ENCODE data around the gene GRIN1. TPM values are rescaled to one million over a fixed set of nuclear protein-coding genes. Genes with fewer than 3 reads are reported as not detected.
"Not testable (repeated sequence)": the region's sequence is repeated elsewhere in the genome, so short reads cannot be mapped to it uniquely, and the experiment has no call there.

Gene GRIN1
- total RNA-seq, 1 donor from 2014 or later = 0.77 TPM

GRCh38 chr9:137116728-137117127 is 22.2 kb upstream of the GRIN1 start:
- H3K27ac Mint-ChIP-seq = no peak overlapping the region
- H3K4me1 Mint-ChIP-seq (ENCODE audit: low read depth) = peaks cover 9% of the 10 kb centered on the region
- TF ChIP-seq CTCF (IDR thresholded peaks at IDR 0.05; ENCODE audit: unreplicated experiment) = no peak
- H3K9me3 Mint-ChIP-seq (ENCODE audit: low read depth) = no peaks in the 10 kb centered on the region
- DNase-seq (ENCODE audit: low spot score, unreplicated experiment) = no peak
- H3K36me3 Mint-ChIP-seq (ENCODE audit: insufficient read depth) = peaks cover 1% of the 10 kb centered on the region
- H3K4me3 Mint-ChIP-seq (ENCODE audit: low read depth) = no peak overlapping the region
- H3K27me3 Mint-ChIP-seq = peaks cover 29% of the 10 kb centered on the region

- no peak for TF ChIP-seq CTCF (IDR thresholded peaks at IDR 0.05; ENCODE audit: unreplicated experiment)
- no peak for DNase-seq (ENCODE audit: low spot score, unreplicated experiment)
- Mint-ChIP-seq H3K27ac (no peak overlapping the region), H3K4me3 (ENCODE audit: low read depth) (no peak overlapping the region), H3K4me1 (ENCODE audit: low read depth) (peaks cover 9% of the 10 kb centered on the region), H3K27me3 (peaks cover 29% of the 10 kb centered on the region), H3K9me3 (ENCODE audit: low read depth) (no peaks in the 10 kb centered on the region), H3K36me3 (ENCODE audit: insufficient read depth) (peaks cover 1% of the 10 kb centered on the region)
Observed at GRCh38 chr9:137117269-137117731, 21.7 kb upstream of the GRIN1 start.

GRCh38 chr9:137118092-137118603 is 20.8 kb upstream of the GRIN1 start:
- DNase-seq (ENCODE audit: low spot score, unreplicated experiment); H3K27ac Mint-ChIP-seq; H3K36me3 Mint-ChIP-seq (ENCODE audit: insufficient read depth); H3K4me1 Mint-ChIP-seq (ENCODE audit: low read depth); H3K9me3 Mint-ChIP-seq (ENCODE audit: low read depth); H3K4me3 Mint-ChIP-seq (ENCODE audit: low read depth): not testable (repeated sequence)
- peaks cover 24% of the 10 kb centered on the region for H3K27me3 Mint-ChIP-seq

GRCh38 chr9:137121927-137122795 is 16.8 kb upstream of the GRIN1 start:
- DNase-seq (ENCODE audit: low spot score, unreplicated experiment); H3K27me3 Mint-ChIP-seq; H3K9me3 Mint-ChIP-seq (ENCODE audit: low read depth); H3K4me1 Mint-ChIP-seq (ENCODE audit: low read depth); H3K36me3 Mint-ChIP-seq (ENCODE audit: insufficient read depth); H3K4me3 Mint-ChIP-seq (ENCODE audit: low read depth): not testable (repeated sequence)
- peak overlapping the region; percentile 9 for H3K27ac Mint-ChIP-seq

- not testable (repeated sequence) for DNase-seq (ENCODE audit: low spot score, unreplicated experiment); H3K27ac Mint-ChIP-seq; H3K9me3 Mint-ChIP-seq (ENCODE audit: low read depth); H3K27me3 Mint-ChIP-seq; H3K4me3 Mint-ChIP-seq (ENCODE audit: low read depth); H3K36me3 Mint-ChIP-seq (ENCODE audit: insufficient read depth)
- peaks cover 14% of the 10 kb centered on the region for H3K4me1 Mint-ChIP-seq (ENCODE audit: low read depth)
Observed at GRCh38 chr9:137122796-137123467, 16.0 kb upstream of the GRIN1 start.

- Mint-ChIP-seq H3K27ac (no peak overlapping the region), H3K9me3 (ENCODE audit: low read depth) (no peaks in the 10 kb centered on the region), H3K4me1 (ENCODE audit: low read depth) (peaks cover 19% of the 10 kb centered on the region), H3K4me3 (ENCODE audit: low read depth) (no peak overlapping the region), H3K36me3 (ENCODE audit: insufficient read depth) (no peaks in the 10 kb centered on the region), H3K27me3 (no peaks in the 10 kb centered on the region)
- no peak for DNase-seq (ENCODE audit: low spot score, unreplicated experiment)
- TF ChIP-seq CTCF (IDR thresholded peaks at IDR 0.05; ENCODE audit: unreplicated experiment) = no peak
Observed at GRCh38 chr9:137123468-137123837, 15.5 kb upstream of the GRIN1 start.

- not testable (repeated sequence) for H3K4me3 Mint-ChIP-seq (ENCODE audit: low read depth); H3K27me3 Mint-ChIP-seq; H3K27ac Mint-ChIP-seq; H3K36me3 Mint-ChIP-seq (ENCODE audit: insufficient read depth); H3K9me3 Mint-ChIP-seq (ENCODE audit: low read depth); DNase-seq (ENCODE audit: low spot score, unreplicated experiment)
- H3K4me1 Mint-ChIP-seq (ENCODE audit: low read depth) = peaks cover 24% of the 10 kb centered on the region
Observed at GRCh38 chr9:137123952-137124462, 14.9 kb upstream of the GRIN1 start.

Measured in progenitor cell of endocrine pancreas (in vitro differentiated cells).